ENCODE results near the gene NAXE.

GRCh38 chr1:156578055-156578454 lies 13.5 kb upstream of the NAXE start:
- no peak for TF ChIP-seq CTCF (IDR thresholded peaks at IDR 0.05)
- TF ChIP-seq POLR2AphosphoS5 (IDR thresholded peaks at IDR 0.05), result no peak
- TF ChIP-seq POLR2A (IDR thresholded peaks at IDR 0.05), result no peak
